Mesodermal cell (in vitro differentiated cells): Measurements from ENCODE around the gene MAPKAP1.
A peak's percentile ranks its signal among the peaks of the same experiment; 100 is the strongest.

ENCODE experiments used
- H3K27ac ChIP-seq: 2 replicates; pipeline ENCODE4 v1.7.0; 2013; ENCODE audit warnings: mild to moderate bottlenecking, low read depth, low read length, moderate library complexity; ENCODE audit not compliant: severe bottlenecking
- H3K36me3 ChIP-seq: 2 replicates; pipeline ENCODE4 v1.7.1; 2013; ENCODE audit warnings: mild to moderate bottlenecking, low read length, moderate library complexity; ENCODE audit not compliant: control insufficient read depth, insufficient read depth
- H3K4me1 ChIP-seq: one replicate; pipeline ENCODE4 v1.7.1; 2013; ENCODE audit warnings: mild to moderate bottlenecking, low read length; ENCODE audit not compliant: insufficient read depth, control insufficient read depth, poor library complexity, severe bottlenecking
- H3K4me3 ChIP-seq: 2 replicates; pipeline ENCODE4 v1.7.0; 2013; ENCODE audit warnings: low read length, control low read depth, mild to moderate bottlenecking; ENCODE audit not compliant: insufficient read depth, poor library complexity, severe bottlenecking; ENCODE audit errors: extremely low read depth
- H3K9me3 ChIP-seq: 2 replicates; pipeline ENCODE4 v1.7.1; 2013; ENCODE audit warnings: mild to moderate bottlenecking, low read length, moderate library complexity; ENCODE audit not compliant: control insufficient read depth
- WGBS, 2 experiments: methylation state at CpG; one replicate each; pipeline ENCODE4 v1.1.5; 2013; ENCODE audit warnings: missing lambda C conversion rate in 2 of 2; ENCODE audit not compliant: insufficient coverage in 2 of 2; 5-methylcytosine and 5-hydroxymethylcytosine counted together

MAPKAP1 gene

DNA sequence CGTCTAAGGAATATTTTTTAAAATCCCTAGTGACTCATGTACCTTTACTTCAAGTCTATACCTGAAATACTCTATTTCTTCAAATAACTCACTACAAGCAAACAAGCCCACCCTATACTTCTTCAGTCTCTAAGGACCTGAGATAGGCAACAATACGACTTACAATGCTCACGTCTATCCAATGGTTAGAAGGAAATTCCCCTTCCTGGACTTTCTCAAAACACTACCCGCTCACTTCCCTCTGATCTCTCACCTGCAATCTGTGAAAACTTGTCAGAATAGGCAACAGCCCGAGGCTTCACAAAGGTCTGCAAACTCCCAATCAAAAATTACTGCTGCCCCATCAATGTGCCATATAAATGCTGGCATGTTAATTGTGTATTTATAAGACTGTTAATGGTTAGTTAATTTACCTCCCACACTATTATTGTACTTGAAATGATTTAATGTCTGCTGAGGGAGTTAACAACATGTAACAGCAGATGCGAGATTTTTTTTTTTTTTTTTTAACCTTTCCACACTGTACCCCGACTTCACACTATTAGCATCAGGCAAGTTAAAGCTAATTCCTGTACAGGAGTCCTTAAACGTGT is 27.3 kb downstream of the MAPKAP1 start:
- H3K36me3 ChIP-seq: no peaks in the 10 kb centered on the region
- H3K9me3 ChIP-seq: no peaks in the 10 kb centered on the region
- WGBS, 2 experiments: 89 to 91% methylated on average over 3 of the region's 8 CpGs
- H3K4me1 ChIP-seq: peaks cover 15% of the 10 kb centered on the region
- no peak overlapping the region for H3K4me3 ChIP-seq
- H3K27ac ChIP-seq: no peak overlapping the region

DNA sequence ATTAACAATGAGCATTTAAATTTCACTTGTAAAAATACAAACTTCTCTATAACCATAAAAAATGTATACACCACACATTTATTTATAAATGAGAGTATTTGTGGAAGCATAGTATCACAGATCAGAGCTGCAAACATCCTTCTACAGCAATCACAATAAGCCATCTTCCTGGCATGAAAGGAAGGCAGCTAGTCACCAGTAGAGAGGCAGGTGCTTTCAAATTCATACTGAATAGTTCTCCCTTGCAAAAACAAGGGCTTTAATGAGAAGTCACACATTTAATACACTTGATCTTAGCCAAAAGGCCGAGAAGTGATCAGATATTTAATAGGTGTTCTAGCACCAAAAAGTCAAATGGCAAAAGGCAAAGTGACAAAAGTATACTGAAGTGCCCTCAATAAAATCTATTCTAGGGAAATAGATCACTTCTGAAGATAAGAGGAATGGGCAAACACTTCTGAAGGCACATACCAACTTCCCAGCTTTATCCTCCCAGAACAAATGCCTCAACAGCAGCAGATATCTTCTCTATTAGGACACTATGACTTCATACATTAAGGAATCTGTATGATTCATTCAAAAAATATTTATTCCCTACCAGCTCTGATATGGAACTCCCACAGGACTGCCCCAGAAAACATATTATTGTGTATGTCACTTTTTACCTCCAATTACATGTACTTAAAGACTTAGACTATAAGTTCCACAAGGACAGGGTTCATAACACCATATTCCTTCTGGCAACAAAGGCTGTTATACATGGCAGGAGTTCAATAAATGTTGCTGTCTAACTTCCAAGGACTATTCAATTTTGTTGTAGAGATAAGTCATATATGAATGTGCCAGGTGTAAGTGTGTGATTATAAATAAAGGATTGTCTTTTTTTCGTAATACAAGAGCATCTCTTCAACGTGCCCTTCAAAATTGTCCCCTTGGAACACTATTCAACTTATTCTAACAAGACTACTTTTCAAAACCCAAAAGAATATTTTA is 31.7 kb downstream of the MAPKAP1 start:
- WGBS, 2 experiments: no CpG with 5 or more reads among the region's 3 CpGs
- peaks cover 21% of the 10 kb centered on the region for H3K4me1 ChIP-seq
- H3K36me3 ChIP-seq: peaks cover 11% of the 10 kb centered on the region
- no peak overlapping the region for H3K4me3 ChIP-seq
- H3K27ac ChIP-seq: peak overlapping the region; percentile 88
- H3K9me3 ChIP-seq: no peaks in the 10 kb centered on the region

DNA sequence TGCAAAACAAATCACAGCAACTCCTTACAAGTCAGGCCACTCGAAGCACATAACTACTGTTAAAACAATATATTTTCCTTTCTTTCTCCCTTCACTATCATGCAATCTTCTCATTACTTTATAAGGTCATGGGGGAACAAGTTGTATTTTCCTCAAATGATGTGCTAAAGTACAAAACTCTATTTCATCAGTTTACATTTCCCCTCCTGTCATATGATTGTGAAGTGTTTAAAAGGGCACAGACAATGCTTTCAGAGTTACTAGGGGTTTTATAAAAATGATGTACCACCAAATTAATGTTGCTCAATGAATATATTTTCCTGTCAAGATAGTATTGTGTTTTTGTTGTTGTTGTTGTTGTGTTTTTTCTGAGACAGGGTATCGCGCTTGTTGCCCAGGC is 34.1 kb downstream of the MAPKAP1 start:
- Histone ChIP-seq H3K27ac (no peak overlapping the region), H3K4me3 (no peak overlapping the region), H3K4me1 (peaks cover 21% of the 10 kb centered on the region), H3K9me3 (no peaks in the 10 kb centered on the region), H3K36me3 (peaks cover 15% of the 10 kb centered on the region)
- 100% methylated on average over 1 of the region's 3 CpGs for WGBS, 2 experiments

DNA sequence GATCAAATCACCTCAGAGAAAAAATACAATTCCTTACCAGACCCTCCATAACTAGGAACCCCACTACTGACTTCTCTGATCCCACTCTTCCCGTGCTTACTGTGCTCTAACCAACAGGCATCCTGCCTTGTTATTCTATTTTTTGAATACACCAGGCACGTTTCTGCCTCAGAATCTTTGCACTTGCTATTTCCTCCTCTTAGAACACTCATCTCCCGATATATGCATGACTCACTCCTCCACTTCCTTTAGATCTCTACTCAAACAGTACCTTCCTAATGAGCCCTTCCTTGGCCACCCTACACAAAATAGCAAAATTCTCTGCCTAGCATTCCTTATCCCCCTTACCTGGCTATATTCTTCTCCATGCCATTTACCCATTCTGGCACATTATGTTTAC is 43.9 kb downstream of the MAPKAP1 start:
- Histone ChIP-seq H3K36me3 (peaks cover 26% of the 10 kb centered on the region), H3K4me1 (peaks cover 11% of the 10 kb centered on the region), H3K27ac (no peak overlapping the region), H3K9me3 (no peaks in the 10 kb centered on the region), H3K4me3 (no peak overlapping the region)
- 59 to 64% methylated on average over 2 to 3 of the region's 3 CpGs for WGBS, 2 experiments

DNA sequence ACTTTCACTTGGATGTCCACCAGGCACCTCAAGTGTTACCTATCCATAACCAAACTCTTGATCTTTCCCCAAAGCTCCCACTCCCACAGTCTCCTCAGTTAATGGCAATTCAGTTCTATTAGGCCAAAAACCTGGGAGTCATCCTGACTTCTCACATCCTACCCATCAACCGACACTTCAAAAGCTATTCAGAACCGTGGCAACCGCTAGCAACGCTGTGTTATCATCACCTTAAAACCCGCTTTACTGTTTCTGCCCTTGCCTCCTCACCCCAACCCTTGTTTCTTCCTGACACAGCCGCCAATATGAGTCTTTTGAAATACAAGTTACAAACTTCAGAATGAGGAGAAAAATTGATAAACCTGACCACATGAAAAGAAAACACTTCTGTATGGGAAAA is 46.5 kb downstream of the MAPKAP1 start:
- Histone ChIP-seq H3K4me1 (peaks cover 35% of the 10 kb centered on the region), H3K4me3 (no peak overlapping the region), H3K27ac (no peak overlapping the region), H3K9me3 (no peaks in the 10 kb centered on the region), H3K36me3 (peaks cover 10% of the 10 kb centered on the region)
- 67 to 83% methylated on average over 1 to 5 of the region's 6 CpGs for WGBS, 2 experiments

DNA sequence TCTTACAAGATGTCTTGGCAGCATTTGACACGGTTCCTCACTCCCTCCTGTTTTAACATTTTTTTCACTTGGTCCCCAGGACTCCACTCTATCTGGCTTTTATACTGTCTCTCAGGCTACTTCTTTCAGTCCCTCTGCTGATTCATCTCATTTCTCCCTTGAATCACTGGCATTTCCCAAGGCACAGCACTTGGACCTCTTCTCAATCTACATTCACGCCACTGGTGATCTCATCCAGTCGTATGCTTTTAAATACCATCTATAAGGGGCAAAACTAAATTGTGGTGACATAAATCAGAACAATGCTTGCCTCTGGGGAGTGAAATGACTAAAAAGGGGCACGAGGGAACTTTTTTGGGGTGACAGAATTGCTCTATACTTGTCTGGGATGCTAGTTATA is 47.1 kb downstream of the MAPKAP1 start:
- Histone ChIP-seq H3K9me3 (no peaks in the 10 kb centered on the region), H3K4me1 (peaks cover 35% of the 10 kb centered on the region), H3K36me3 (peaks cover 4% of the 10 kb centered on the region), H3K27ac (no peak overlapping the region), H3K4me3 (no peak overlapping the region)
- WGBS, 2 experiments: 32 to 68% methylated on average over 2 to 4 of the region's 4 CpGs

DNA sequence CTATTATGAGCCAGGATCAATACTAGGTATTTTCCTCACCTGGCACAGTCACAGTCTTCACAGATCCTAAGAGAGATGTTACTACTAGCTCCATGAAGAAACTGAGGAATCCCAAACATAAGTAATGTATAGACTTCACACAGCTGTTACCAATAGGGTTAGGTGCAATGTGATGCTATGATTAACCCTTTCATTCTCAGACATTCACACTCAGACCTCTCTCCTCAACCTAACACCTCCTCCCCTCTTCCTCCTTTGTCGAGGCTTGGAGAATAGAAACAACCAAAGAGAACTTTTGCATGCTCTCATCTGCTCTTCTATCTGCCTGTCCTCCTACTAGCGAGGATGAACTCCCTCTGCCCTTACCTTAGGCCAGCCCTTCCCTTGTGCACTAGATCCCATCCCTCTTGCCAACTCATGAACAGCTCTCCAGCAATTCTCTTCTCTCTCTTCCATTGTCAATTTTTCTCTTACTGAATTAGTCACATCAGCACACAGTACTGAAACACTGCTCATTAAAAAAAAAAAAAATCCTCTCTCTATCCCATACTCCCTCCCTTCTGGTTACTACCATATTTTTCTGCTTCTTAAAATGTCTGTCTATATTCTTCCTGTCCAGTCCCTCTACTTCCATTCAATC is 47.7 kb downstream of the MAPKAP1 start:
- H3K9me3 ChIP-seq: no peaks in the 10 kb centered on the region
- peaks cover 39% of the 10 kb centered on the region for H3K4me1 ChIP-seq
- WGBS, 2 experiments: 56 to 70% methylated on average over 2 of the region's 2 CpGs
- no peak overlapping the region for H3K27ac ChIP-seq
- no peaks in the 10 kb centered on the region for H3K36me3 ChIP-seq
- no peak overlapping the region for H3K4me3 ChIP-seq

DNA sequence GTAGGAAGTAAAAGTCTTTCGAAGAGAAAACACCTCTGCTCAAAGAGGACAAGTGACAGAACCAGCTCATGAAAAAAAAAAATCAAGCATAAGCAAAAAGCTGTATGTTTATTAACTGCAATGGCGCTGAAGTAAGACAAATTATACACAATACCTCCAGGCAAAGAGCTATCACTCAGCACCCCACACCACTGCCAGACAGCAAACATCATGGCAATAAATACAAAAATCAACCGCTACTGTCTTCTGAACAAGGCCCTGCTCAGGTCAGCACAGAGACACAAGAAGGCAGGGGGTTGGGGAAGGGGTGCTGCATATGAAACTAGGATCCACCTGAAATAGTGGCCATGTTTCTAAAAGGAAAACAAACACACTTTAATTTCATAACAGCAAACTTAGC is 50.4 kb downstream of the MAPKAP1 start:
- H3K4me3 ChIP-seq: no peak overlapping the region
- H3K9me3 ChIP-seq: no peaks in the 10 kb centered on the region
- H3K36me3 ChIP-seq: no peaks in the 10 kb centered on the region
- peak overlapping the region; percentile 66 for H3K27ac ChIP-seq
- H3K4me1 ChIP-seq: peaks cover 61% of the 10 kb centered on the region
- WGBS, 2 experiments: 66% methylated on average over 3 of the region's 3 CpGs; no CpG with 5 or more reads in 1 of the 2 experiments

DNA sequence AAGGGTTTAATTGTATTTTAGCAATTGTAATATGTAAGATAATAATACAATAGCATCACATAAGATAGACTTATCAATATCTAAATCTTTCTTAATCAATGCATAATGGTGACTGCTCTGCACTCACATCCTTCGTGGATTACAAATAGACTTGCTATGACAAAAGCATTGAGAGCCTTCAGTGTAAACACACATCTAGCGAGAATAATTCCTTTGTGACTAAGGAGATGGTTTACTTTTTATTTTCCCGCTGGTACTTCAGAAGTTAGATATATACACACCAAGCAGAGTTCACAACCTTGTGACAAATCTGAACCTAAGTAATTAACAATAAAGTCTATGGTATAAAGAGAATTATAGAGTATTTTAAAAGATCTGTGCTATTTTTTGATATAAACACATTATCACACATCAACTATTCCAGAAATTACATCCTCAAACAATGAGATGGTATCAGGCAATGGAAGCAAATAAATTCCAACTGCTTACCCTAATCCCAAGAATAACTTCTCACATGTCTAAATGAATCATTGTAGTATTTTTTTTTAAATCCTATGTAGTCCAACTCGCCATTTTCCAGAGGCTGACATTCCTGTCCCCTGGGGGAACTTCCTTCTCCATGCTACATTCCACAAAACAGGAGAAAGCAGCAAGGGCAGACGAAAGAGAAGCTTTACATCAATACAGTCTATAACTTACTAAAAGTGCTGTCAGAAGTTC is 51.2 kb downstream of the MAPKAP1 start:
- H3K27ac ChIP-seq: peak overlapping the region; percentile 66
- H3K4me1 ChIP-seq: peaks cover 68% of the 10 kb centered on the region
- no peak overlapping the region for H3K4me3 ChIP-seq
- no peaks in the 10 kb centered on the region for H3K9me3 ChIP-seq
- 40% methylated on average over 2 of the region's 5 CpGs; no CpG with 5 or more reads in 1 of the 2 experiments for WGBS, 2 experiments
- H3K36me3 ChIP-seq: no peaks in the 10 kb centered on the region

DNA sequence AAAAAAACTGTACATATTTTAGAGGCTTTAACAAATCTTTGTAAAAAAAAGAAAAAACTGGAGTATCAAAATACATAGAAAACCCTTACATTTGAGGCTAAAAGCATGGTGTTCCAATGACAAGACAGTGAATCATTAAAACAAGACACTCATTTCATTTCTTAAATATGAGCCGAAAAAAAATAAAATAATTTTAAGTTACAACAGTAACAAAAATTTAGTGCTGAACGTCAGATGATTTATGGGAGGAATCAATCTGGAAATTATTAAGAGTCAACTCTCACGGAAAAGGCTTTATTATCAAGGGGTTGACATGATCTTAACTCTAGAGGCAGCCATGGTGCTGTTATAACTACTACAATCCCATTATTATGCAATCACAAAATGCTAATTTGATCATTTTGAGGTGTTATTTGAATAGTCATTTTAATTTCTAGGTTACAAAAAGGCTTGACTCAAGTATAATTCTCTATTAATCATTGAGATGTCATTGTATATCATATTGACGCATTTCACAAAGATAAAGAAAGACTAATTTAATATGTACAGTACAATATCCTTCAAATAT is 51.9 kb downstream of the MAPKAP1 start:
- peaks cover 71% of the 10 kb centered on the region for H3K4me1 ChIP-seq
- no peaks in the 10 kb centered on the region for H3K9me3 ChIP-seq
- H3K4me3 ChIP-seq: no peak overlapping the region
- H3K27ac ChIP-seq: no peak overlapping the region
- WGBS, 2 experiments: no CpG with 5 or more reads among the region's 4 CpGs
- no peaks in the 10 kb centered on the region for H3K36me3 ChIP-seq
